ENCODE data around the gene SEMA7A.
"Not testable (repeated sequence)": the region's sequence is repeated elsewhere in the genome, so short reads cannot be mapped to it uniquely, and the experiment has no call there.

Gene SEMA7A

DNA sequence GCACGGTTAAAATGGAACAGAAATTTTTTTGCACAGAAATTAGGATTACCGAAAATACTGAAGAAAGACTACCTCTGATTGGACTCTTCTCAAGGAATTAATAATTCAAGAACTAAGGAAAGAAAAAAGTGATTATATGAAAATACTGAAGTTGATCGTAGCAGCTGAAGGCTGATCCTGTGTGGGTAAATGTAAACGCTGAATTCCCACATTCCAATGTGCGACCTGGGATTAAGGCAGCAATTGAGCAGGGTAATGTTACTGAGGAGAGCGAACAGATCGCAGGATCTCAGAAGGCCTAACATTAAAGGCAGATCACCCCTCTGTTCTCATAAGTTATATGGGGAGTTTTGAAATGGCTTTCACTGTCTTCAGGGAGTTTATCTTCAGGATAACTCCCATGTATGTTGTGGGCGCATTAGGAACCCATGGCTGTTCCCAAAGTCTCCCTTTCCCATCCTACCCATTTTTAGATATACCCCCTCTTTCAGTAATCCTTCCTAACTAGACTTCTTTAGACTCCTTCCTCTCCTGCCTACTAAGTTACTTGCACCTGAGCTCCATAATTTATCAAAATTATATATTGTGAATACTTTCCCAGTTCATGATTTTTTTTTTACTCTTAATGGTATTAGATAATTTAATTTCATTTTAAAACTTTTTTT, 28.2 kb upstream of the SEMA7A start:
- peaks cover 7% of the 10 kb centered on the region for H3K4me1 ChIP-seq (ENCODE audit: control insufficient read depth, insufficient read depth, low read length, poor library complexity, severe bottlenecking)
- H3K27ac ChIP-seq (ENCODE audit: low read depth, low read length, severe bottlenecking): peak overlapping the region; percentile 88
- H3K9me3 ChIP-seq (ENCODE audit: control insufficient read depth, low read length): peaks cover 4% of the 10 kb centered on the region
- peak overlapping the region; percentile 69 for H3K4me3 ChIP-seq (ENCODE audit: extremely low read depth, insufficient read depth, low read length, poor library complexity, severe bottlenecking)
- H3K36me3 ChIP-seq (ENCODE audit: control insufficient read depth, insufficient read depth, low read length): peaks cover 26% of the 10 kb centered on the region
- 35 to 38% methylated on average over 4 of the region's 8 CpGs for WGBS, 2 experiments (ENCODE audit: insufficient coverage in 2 of 2)

- peaks cover 7% of the 10 kb centered on the region for H3K4me1 ChIP-seq (ENCODE audit: control insufficient read depth, insufficient read depth, low read length, poor library complexity, severe bottlenecking)
- H3K9me3 ChIP-seq (ENCODE audit: control insufficient read depth, low read length): peaks cover 4% of the 10 kb centered on the region
- H3K4me3 ChIP-seq (ENCODE audit: extremely low read depth, insufficient read depth, low read length, poor library complexity, severe bottlenecking): peak within 1 kb of the TSS; percentile 69
- 0% methylated on average over 42 to 47 of the region's 54 CpGs for WGBS, 2 experiments (ENCODE audit: insufficient coverage in 2 of 2)
- H3K36me3 ChIP-seq (ENCODE audit: control insufficient read depth, insufficient read depth, low read length): peaks cover 31% of the 10 kb centered on the region
- H3K27ac ChIP-seq (ENCODE audit: low read depth, low read length, severe bottlenecking): peak within 1 kb of the TSS; percentile 88
Observed at GRCh38 chr15:74460871-74461846, 27.4 kb upstream of the SEMA7A start, which contains the start of gene UBL7. UBL7 (minus strand) TSS chr15:74461160; CDS start chr15:74458867, 2,293 bp downstream.

DNA sequence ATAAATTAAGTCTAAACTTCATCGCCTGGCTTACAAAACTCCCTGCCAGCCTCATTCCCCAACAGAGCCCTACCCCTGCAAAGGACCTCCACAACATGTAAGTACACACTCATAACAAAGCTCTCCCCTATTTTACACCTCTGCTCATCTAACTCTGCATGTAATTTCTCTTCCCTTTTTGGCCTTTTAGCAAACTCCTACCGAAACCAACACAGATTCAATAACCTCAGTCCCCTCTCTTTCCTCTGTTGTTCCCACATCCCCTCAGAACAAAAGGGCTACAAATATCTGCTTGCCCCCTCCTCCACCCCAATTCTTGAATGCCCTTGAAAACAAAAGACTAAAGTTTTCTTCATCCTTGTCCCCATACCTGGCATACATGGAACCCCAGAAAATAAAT, 26.5 kb upstream of the SEMA7A start:
- Histone ChIP-seq H3K36me3 (ENCODE audit: control insufficient read depth, insufficient read depth, low read length) (peaks cover 32% of the 10 kb centered on the region), H3K4me1 (ENCODE audit: control insufficient read depth, insufficient read depth, low read length, poor library complexity, severe bottlenecking) (peaks cover 7% of the 10 kb centered on the region), H3K4me3 (ENCODE audit: extremely low read depth, insufficient read depth, low read length, poor library complexity, severe bottlenecking) (peak overlapping the region; percentile 69), H3K9me3 (ENCODE audit: control insufficient read depth, low read length) (peaks cover 4% of the 10 kb centered on the region), H3K27ac (ENCODE audit: low read depth, low read length, severe bottlenecking) (peak overlapping the region; percentile 76)
- 71 to 90% methylated on average over 1 to 2 of the region's 2 CpGs for WGBS, 2 experiments (ENCODE audit: insufficient coverage in 2 of 2)

- 95 to 100% methylated on average over 4 to 7 of the region's 14 CpGs for WGBS, 2 experiments (ENCODE audit: insufficient coverage in 2 of 2)
- H3K27ac ChIP-seq (ENCODE audit: low read depth, low read length, severe bottlenecking); H3K9me3 ChIP-seq (ENCODE audit: control insufficient read depth, low read length); H3K4me1 ChIP-seq (ENCODE audit: control insufficient read depth, insufficient read depth, low read length, poor library complexity, severe bottlenecking): not testable (repeated sequence)
- Histone ChIP-seq H3K36me3 (ENCODE audit: control insufficient read depth, insufficient read depth, low read length) (peaks cover 32% of the 10 kb centered on the region), H3K4me3 (ENCODE audit: extremely low read depth, insufficient read depth, low read length, poor library complexity, severe bottlenecking) (peak overlapping the region; percentile 69)
Observed at GRCh38 chr15:74459798-74460197, 26.0 kb upstream of the SEMA7A start.

DNA sequence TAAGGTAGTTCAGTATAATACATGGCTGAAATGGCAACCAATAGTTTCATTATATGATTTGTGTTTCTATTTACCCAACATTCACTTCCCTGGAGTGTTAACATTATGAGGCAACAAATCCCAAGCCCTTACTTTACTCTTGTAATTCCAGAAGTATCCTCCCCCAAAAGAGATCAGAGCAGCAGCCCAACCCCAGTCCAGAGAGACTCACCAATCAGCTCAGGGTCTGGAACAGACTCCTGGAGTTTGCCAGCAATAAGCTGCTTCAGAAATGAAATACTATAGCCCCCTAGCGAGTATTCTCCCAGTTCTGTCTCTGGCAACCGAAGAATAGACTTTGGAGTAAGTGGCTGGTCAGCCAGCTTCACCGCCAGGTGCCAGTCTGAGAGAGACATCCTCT, 24.7 kb upstream of the SEMA7A start:
- Histone ChIP-seq H3K4me3 (ENCODE audit: extremely low read depth, insufficient read depth, low read length, poor library complexity, severe bottlenecking) (no peak overlapping the region), H3K4me1 (ENCODE audit: control insufficient read depth, insufficient read depth, low read length, poor library complexity, severe bottlenecking) (peaks cover 14% of the 10 kb centered on the region), H3K36me3 (ENCODE audit: control insufficient read depth, insufficient read depth, low read length) (peaks cover 33% of the 10 kb centered on the region), H3K9me3 (ENCODE audit: control insufficient read depth, low read length) (peaks cover 2% of the 10 kb centered on the region), H3K27ac (ENCODE audit: low read depth, low read length, severe bottlenecking) (no peak overlapping the region)
- 84 to 100% methylated on average over 2 of the region's 3 CpGs for WGBS, 2 experiments (ENCODE audit: insufficient coverage in 2 of 2)

DNA sequence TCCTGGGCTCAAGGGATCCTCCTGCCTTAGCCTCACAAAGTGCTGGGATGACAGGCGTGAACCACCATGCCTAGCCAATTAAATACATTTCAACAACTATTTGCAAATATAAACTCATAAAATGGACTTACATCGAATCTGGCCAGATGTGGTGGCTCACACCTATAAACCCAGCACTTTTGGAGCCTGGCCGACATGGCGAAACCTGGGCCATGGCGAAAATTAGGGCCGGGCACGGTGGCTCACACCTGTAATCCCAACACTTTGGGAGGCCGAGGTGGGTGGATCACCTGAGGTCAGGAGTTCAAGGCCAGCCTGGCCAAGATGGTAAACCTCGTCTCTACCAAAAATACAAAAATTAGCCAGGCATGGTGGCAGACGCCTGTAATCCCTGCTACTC, 23.3 kb upstream of the SEMA7A start:
- not testable (repeated sequence) for H3K4me3 ChIP-seq (ENCODE audit: extremely low read depth, insufficient read depth, low read length, poor library complexity, severe bottlenecking); H3K9me3 ChIP-seq (ENCODE audit: control insufficient read depth, low read length); H3K27ac ChIP-seq (ENCODE audit: low read depth, low read length, severe bottlenecking); H3K4me1 ChIP-seq (ENCODE audit: control insufficient read depth, insufficient read depth, low read length, poor library complexity, severe bottlenecking)
- peaks cover 45% of the 10 kb centered on the region for H3K36me3 ChIP-seq (ENCODE audit: control insufficient read depth, insufficient read depth, low read length)
- WGBS, 2 experiments (ENCODE audit: insufficient coverage in 2 of 2): 96 to 100% methylated on average over 8 of the region's 10 CpGs

DNA sequence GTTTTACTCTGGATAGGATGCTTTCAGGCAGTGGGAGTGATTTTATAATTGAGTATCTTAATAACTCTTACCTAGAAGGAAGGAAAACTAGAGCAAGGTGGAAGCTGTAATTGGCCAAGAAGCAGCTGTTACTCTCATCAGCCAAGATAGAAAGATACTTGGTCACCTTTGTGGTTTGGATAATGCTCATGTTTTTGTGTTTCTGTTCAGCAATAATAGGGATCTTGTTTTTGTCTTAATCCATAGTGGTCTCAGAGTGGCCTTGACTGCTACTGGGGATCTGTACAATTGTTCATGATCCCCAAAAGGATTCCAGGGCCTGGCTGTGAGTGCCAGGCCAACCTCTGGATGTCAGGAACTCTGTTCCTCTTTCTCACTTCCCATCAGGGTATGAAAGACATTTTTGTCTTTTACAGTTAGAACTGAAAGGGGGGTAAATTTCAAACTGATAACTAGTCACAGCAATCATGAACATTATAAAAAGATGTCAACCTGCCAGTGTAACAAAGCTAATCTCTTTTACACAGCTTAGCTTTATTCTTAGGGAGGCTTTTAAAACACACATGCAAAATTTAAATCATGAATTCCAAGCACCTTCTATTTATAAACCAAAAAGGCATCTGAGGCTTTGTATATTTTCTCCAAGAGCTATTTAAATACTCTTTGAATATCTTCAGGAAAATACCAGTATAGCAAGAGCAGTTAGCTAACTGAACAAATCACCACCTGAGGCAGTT, 21.2 kb upstream of the SEMA7A start:
- H3K4me3 ChIP-seq (ENCODE audit: extremely low read depth, insufficient read depth, low read length, poor library complexity, severe bottlenecking): no peak overlapping the region
- H3K4me1 ChIP-seq (ENCODE audit: control insufficient read depth, insufficient read depth, low read length, poor library complexity, severe bottlenecking): peaks cover 7% of the 10 kb centered on the region
- H3K36me3 ChIP-seq (ENCODE audit: control insufficient read depth, insufficient read depth, low read length): peaks cover 65% of the 10 kb centered on the region
- no peak overlapping the region for H3K27ac ChIP-seq (ENCODE audit: low read depth, low read length, severe bottlenecking)
- no peaks in the 10 kb centered on the region for H3K9me3 ChIP-seq (ENCODE audit: control insufficient read depth, low read length)

DNA sequence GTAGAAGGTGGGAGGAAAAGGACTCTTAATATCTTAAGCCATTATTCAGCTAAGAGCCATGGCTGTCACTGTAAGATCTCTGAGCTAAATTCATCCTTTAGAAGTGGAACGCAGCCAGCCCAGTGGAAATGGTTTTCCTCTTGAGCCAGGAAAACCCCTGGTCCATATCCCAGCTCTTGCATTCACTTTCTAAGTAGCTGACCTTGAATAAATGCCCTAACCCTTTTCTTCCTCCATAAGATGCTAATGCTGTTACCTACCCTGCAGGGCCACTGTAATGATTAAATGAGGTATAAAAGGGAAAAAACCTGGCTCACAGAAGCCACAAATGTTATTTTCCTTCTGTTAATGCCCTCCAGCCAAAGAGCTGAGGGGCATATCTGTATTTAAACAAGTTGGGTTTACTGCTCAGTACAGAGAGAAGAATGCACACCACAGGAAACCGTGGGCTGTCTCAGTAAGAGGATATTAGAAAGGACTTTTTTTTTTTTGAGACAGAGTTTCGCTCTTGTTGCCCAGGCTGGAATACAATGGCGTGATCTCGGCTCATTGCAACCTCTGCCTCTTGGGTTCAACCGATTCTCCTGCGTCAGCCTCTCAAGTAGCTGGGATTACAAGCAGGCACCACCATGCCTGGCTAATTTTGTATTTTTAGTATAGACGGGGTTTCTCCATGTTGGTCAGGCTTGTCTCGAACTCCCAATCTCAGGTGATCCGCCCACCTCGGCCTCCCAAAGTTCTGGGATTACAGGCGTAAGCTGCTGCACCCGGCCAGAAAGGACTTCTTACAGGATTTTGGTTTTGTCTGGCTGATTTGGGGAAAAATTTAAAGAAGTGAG, 20.4 kb upstream of the SEMA7A start:
- Histone ChIP-seq H3K9me3 (ENCODE audit: control insufficient read depth, low read length) (no peaks in the 10 kb centered on the region), H3K4me1 (ENCODE audit: control insufficient read depth, insufficient read depth, low read length, poor library complexity, severe bottlenecking) (peaks cover 7% of the 10 kb centered on the region), H3K4me3 (ENCODE audit: extremely low read depth, insufficient read depth, low read length, poor library complexity, severe bottlenecking) (no peak overlapping the region), H3K27ac (ENCODE audit: low read depth, low read length, severe bottlenecking) (peak overlapping the region; percentile 59), H3K36me3 (ENCODE audit: control insufficient read depth, insufficient read depth, low read length) (peaks cover 71% of the 10 kb centered on the region)
- WGBS, 2 experiments (ENCODE audit: insufficient coverage in 2 of 2): 84 to 87% methylated on average over 13 of the region's 13 CpGs

GRCh38 chr15:74451861-74452835, 18.4 kb upstream of the SEMA7A start:
- Histone ChIP-seq H3K9me3 (ENCODE audit: control insufficient read depth, low read length) (no peaks in the 10 kb centered on the region), H3K36me3 (ENCODE audit: control insufficient read depth, insufficient read depth, low read length) (peaks cover 78% of the 10 kb centered on the region), H3K4me3 (ENCODE audit: extremely low read depth, insufficient read depth, low read length, poor library complexity, severe bottlenecking) (no peak overlapping the region), H3K27ac (ENCODE audit: low read depth, low read length, severe bottlenecking) (no peak overlapping the region), H3K4me1 (ENCODE audit: control insufficient read depth, insufficient read depth, low read length, poor library complexity, severe bottlenecking) (peaks cover 7% of the 10 kb centered on the region)
- 88 to 96% methylated on average over 9 of the region's 16 CpGs for WGBS, 2 experiments (ENCODE audit: insufficient coverage in 2 of 2)
